Measurements from ENCODE around the gene BSG.

- no peak for TF ChIP-seq EZH2 (IDR thresholded peaks at IDR 0.05; ENCODE audit: low read length, missing control alignments)
- no peak for TF ChIP-seq CTCF (conservative IDR thresholded peaks at IDR 0.05 in 1 of 2, IDR thresholded peaks at IDR 0.05 in 1 of 2; ENCODE audit: low read depth in 1 of 2, low read length in 2 of 2)
Measured at GRCh38 chr19:619286-620002, 47.0 kb downstream of the BSG start.
